ENCODE results near the gene BAG5.
"Not testable (repeated sequence)": the region's sequence is repeated elsewhere in the genome, so short reads cannot be mapped to it uniquely, and the experiment has no call there.

The BAG5 gene

DNA sequence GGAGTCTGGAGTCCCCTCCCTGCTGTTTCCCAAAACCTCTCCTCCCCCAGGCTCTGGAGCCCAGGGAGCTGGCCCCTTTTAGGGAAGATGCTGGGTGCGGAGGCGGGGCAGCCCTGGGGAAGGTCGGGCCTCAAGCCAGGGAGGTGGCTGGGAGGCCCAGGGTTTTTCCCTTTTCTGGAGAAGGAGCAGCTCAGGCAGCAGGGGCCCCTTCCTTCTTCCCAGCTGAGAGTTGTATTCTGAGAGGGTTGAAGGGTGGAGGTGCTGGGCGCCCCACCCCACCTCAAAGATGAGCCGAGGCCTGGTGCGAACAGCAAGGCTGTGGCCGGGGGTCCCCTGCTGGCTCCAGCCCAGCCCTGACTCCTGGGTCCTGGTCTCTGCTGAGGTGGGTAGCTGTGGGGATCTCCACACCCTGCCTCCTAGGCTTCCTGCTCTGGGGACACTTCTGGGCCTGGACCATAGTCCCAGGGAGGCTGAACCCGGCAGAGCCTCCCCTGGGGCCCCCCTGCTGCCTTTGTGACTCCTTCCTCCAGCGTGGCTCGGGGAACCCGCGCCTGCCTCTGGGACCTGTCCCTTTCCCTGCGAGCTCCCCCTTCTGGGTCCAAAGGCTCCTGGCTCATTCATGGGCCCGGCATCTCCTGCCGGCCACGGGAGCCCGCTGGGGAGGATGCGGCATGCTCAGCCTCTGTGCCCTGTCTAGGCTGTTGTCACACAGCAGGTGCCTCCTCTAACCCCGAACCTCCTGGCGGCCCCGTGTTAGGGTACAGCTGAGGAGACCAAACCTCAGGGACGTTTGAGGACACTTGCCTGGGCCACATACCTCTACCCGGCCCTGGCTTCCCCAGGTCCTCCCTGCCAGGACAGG lies 29.1 kb downstream of the BAG5 start:
- DNase-seq = no peak

DNA sequence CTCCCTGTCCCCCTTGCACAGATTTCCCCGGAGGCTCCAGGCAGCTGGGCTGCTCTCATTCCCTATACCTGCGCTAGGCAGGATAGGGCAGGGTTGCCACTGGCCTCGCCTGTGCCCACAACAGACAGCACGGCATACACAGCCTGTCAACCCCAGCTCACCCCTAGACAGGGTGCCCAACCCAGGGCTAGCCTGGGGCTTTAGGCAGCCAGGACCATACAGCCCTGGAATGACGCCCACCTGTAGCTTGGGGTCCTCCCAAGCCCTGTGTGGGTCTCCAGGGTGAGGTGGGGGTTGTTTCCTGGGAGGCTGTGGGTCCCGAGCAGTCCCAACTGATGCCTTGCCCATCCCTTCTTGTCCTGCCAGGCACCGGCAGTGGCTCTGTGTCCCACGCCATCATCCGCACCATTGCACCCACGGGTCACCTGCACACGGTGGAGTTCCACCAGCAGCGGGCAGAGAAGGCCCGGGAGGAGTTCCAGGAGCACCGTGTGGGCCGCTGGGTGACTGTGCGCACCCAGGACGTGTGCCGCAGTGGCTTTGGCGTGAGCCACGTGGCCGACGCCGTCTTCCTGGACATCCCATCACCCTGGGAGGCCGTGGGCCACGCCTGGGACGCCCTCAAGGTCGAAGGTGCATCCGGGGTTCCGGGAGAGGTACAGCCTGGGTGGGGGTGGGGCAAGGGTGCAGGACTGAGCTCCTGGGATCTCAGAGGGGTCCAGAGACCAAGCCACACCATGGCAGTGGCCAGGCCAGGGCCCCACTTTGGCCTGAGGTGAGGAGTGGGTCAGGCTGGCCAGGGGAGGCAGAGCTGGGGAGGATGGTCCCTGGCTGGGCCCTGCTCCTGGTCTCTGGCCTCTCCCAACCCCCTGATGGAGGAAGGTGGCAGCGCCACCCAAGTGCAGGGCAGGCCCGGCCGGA lies 30.0 kb downstream of the BAG5 start:
- DNase-seq = no peak

DNA sequence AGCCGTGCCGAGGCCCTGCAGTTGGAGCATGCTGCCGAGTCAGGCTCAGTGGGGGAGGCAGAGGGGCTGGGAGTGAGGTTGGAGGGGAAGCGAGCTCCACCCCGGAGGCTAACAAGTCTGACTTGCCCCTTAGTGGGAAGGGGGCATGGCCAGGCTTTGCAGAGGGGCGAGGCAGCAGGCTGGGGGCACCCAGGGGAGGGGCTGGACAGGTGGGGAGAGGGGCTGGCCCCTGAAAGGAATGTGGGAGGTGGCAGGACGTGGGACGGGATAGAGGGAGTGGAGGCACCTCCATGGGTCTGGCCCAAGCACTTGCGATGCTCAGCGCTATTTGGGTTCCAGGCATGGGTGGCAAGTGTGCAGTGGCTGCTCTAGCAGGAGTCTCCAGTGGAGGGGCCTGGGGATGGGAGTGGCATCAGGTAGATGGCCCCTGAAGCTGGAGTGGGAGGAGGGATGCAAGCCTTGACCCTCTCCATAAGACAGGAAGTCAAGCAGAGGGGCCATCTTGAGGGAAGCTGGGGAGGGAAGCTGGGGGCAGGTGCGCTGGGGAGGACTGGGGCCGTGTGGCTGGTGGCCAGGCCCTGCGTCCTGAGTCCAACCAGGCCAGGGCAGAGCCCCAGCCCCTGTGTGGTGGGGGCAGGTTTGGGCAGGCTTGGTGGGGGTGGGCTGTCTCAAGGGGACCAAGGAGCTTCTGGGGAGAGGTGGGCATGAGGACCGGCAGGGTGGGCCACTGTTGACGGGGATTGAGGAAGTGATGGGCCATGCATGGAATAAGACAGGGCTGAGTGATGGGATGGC lies 30.8 kb downstream of the BAG5 start:
- no peak for DNase-seq

DNA sequence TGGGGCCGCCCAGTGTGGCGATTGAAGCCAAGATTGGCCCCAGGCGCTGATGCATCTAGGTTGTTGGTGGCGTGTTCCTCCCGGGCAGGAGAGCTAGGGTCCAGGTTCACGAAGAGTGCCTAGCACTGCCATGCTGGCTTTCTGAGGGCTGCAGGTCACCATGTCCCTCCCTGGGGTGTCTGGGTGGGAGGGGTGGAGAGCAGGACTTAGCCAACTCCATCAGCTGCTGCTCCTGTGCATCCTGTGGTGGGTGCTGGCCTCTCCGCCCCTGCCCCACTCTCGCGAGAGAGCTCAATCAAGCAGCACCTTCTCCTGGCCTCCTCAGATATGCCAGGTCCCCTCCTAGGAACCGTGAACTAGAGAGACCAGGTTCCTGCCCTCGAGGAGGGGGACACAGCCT lies 31.6 kb downstream of the BAG5 start:
- no peak for DNase-seq

DNA sequence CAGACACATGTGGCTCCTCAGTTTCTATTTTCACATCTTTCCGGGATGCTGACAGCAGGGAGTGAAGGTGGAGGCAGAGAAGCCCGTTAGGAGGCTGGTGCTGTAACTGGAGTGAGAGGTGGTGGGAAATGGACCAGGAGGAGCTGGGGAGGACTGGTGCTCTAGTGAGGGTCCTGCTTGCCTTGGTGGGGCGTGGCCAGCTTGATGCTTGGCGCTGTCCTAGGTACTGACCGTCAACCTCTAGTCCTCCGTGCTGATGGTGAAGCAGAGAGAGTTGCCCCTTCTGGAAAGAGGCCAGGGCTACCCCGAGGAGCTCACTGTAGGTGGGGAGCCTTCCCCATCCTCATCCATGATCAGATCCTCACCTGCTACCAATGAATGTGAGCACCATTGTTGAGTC lies 32.1 kb downstream of the BAG5 start:
- no peak for DNase-seq

DNA sequence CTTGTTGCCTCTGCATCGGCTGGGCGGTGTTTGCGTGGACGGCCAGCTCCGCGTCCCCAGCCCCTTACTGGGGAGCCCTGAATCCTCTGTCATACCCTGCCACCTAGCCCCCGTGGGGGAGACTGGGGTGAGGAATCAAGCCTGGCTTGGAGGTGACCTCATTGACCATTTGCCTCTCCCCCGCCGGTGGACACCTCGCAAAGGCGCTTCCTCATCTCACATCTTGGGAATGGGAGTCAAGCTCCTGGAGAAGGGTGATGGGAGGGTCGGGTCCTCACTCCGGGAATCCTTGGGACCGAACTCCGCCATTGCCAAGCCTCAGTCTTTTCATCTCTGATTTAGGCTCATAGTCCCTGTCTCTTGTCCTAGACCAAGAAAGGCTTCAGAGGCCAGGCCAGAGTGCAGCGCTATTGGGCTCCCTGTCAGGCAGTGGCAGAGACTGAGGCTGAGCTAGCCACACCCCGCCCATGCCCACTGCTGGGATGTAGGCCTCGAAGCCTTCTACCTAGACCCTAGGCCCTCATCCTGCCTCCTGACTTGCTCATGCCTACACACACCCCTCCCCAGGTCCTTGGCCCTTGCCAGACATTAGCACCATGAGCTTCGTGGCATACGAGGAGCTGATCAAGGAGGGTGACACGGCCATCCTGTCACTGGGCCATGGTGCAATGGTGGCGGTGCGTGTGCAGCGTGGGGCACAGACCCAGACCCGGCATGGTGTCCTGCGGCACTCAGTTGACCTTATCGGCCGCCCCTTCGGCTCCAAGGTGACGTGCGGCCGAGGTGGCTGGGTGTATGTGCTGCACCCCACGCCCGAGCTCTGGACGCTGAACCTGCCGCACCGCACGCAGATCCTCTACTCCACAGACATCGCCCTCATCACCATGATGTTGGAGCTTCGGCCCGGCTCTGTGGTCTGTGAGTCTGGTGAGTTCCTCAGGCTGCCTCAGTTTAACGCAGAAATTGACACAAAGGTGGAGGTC lies 32.8 kb downstream of the BAG5 start:
- no peak for DNase-seq

DNA sequence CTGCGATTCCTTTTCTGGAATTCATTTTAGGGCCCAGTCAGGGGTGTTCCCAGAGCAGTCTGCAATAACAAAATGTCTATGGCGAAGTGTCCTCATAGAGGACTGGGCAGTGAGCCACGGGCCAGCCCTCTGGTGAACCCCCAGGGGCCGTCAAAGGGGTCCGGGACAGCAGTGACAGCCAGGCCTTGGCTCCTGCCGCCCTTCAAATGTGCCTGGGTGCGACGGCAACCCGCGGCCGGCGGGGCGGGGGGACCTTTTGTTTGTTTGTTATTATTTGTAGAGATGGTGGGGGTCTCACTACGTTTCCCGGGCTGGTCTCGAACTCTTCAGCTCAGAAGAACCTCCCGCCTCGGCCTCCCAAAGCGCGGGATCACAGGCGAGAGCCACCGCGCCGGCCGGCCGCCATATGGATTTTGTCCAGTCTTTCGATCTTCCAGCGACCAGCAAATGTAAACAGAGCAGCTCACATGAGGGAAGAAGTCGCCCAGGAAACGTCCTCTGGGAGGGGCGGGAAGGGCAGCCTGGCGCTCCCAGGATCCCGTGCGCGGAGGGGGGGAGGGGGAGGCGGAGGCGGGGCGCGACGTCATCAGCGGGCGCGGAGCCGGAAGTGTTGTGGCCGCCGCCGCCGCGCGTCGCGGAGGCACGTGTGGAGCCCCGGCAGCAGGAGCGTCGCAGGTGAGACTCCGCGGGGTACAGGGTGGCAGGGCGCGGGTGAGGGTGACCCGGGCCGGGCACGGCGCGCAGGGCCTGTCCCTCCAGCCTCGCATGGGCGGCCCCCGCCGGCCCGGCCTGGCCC lies 33.7 kb downstream of the BAG5 start, which contains the start of gene TRMT61A:
TRMT61A (plus strand) TSS at position 610 of the 796 bp plus-strand sequence. CDS start 783 bp downstream, outside the sequence.
- DNase-seq = peak; percentile 88

DNA sequence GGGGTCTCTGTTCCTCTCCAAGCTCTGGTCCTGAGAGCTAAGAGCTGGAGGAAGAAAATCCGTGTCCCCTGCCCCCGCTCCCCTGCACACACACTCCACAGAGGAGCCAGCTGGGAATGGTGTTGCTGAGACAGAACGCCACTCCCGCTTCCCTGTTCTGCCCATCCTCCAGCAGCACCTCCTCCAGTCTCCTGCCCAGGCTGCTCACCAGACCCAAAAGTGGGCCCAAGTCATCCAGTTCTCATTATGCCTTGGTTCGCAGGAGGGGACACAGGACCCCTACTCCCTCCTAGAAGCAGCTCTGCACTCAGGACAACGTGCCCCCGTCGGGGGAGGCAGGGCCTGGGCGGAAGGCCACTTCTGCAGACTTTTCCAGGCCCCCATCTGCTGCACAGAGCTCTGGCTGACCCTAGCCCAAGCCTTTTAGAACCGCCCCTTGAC lies 34.3 kb downstream of the BAG5 start:
- DNase-seq = no peak

DNA sequence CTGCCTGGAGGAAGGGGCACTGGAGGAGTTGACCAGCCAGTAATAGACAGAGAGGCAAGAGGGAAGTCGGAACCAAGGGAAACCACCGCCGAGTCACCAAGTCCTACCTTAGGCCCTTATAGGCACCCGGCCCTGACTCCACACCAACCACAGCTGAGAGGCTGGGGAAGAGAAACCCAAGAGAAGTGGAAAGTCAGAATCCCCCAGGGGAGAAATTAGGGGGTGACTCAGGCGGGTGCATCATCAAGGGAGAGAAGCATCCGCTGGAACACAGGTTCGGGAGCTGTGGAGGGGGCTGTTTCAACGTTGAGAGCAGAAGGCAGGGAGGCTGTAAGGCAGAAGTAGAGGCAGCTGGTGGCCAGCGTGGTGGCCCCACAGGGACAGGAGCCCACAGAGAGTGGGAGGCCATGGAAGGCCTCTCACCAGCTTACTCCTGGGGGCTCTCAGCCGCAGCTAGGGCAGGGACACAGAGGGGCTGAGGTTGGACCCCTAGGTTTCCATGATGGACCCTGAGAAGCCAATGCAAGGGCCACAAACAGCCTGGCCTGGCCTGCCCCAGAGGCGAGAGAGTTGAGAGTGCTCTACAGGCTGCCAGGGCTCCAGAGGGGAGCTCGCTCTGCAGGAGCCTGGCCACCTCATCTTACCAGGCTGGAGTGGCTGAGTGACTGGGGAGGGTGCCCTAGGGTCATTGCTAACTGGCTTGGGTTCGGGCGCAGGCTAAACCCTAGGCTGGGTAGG lies 34.9 kb downstream of the BAG5 start:
- DNase-seq = peak; percentile 18

DNA sequence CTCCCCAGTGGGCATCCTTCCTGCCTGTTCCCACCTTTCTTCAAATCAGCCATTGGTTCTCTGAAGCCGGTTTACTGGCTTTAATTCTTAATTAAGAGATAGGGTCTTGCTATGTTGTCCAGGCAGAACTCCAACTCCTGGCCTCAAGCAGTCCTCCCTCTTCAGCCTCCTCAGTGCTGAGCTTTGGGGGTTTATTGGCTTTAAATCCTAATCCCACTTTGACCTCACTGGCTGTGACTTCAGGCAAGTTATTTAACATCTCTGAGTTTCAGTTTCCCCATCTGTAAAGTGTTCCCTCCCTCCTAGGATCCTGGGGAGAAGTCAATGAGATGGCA lies 35.6 kb downstream of the BAG5 start:
- DNase-seq = no peak

DNA sequence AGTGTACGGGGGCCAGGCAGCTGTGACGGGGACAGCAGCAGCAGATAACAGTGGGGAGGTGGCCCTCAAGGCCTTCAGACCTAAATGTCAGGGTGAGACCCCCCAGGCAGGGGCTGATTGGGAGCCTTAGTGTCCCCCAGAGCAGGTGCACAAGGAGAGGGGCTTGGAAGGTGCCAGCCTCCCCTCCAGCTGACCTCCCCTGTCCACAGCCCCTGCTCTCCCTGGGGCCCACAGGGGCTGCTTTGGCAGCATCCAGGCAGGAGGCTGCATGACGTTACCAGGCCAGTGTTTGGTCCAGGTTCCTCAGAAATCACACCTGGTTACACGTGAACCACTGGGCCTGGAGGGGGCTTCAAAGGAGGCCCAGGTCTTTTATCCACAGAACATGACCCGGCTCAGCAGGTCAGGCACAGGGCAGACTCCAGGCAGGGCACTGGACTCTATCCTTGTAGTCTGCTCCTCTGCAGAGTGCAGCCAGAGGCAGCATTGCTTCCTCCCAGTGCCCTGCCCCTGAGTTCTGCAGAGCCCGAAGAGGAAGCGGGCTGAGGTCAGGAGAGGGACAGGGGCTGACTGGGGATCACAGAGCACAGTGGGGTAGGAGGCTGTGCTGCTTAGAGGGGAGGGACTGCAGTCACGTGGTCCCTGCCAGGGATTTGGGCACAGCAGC lies 36.1 kb downstream of the BAG5 start:
- no peak for DNase-seq

DNA sequence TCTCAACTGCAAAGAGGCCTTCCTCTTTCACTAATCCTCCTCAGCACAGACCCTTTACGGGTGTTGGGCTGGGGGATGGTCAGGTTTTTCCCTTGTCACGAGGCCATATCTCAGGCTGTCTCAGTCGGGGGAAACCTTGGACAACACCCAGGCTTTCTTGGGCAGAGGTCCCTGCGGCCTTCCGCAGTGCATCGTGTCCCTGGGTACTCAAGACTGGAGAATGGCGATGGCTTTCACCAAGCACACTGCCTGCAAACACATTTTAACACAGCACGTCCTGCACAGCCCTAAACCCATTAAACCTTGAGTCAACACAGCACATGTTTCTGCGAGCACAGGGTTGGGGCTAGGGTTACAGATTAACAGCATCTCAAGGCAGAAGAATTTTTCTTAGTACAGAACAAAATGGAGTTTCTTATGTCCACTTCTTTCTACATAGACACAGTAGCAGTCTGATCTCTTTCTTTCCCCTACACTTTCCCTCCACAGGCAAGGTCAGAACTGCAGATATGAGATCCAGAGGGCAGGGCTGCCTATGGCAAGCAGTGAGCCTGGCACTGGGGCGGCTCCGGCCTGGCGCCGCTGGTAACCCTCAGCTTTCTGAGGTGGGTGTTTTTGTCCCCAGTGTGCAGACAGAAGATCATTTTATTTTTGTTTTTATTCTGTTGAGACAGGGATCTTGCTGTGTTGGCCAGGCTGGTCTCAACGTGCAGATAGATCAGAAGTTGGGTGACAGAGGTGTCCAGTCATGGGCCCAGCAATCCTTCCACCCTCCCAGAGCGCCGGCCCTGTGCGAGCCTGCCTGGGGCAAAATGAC lies 36.8 kb downstream of the BAG5 start:
- DNase-seq = not testable (repeated sequence)

DNA sequence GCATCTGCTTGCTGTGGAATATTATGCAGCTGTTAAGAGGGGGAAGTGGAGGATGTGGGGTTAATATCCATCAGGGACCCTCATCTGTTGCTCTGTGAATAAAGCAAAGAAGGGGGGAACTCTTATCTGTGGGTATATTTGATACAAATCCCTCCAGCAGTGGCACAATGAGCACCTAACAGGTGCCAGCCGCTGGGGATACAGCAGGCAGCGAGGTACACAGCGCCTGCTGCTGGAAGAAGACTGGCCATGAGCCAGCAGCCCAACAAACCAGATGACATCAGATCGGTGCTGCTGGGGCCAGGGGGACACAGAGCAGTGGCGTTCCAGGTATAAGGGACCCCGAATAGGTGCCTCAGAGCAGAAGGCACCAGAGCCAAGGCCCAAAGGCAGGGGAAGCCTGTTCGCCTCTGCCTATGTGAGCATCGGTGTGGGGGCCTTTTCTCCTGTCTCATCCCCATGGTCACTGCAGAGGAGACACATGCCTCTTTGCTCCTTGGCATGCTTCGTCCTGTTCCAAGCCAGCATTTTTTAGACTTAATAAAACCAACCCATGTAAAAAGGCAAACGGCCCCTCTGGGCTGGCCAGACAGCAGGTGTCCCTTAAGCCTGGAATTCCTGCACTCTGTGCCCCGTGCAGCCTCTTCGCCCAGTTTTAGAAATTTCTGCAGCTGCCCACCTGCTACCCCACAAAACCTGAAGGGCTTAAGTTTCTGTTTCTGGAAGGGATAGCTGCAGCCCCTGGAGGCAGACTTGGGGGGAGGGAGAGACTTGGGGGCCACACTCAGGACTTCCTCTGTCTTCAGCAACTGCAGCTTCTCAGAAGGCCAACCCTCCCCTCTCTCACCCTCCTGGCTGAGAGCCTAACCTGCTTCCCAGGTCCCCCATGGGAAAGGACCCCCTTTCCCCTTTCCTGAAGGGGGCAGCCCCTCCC lies 38.2 kb downstream of the BAG5 start:
- no peak for DNase-seq

DNA sequence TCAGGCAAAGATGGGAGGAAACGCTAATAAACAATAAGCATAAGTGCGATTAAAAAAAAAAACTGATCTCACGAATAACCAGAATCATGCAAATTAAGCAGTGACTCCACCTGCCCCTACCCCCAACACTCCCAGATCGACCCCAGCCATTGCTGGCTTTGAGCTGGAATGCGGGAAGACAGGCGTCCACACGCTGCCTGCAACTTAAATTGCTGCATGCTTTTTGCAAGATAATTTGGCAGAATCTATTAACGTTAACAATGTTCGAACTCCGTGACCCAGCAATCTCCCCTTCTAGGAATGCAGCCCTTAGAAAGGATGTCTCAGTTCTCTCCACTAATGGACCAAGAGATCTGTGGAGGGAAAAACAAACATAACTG lies 38.9 kb downstream of the BAG5 start:
- no peak for DNase-seq

DNA sequence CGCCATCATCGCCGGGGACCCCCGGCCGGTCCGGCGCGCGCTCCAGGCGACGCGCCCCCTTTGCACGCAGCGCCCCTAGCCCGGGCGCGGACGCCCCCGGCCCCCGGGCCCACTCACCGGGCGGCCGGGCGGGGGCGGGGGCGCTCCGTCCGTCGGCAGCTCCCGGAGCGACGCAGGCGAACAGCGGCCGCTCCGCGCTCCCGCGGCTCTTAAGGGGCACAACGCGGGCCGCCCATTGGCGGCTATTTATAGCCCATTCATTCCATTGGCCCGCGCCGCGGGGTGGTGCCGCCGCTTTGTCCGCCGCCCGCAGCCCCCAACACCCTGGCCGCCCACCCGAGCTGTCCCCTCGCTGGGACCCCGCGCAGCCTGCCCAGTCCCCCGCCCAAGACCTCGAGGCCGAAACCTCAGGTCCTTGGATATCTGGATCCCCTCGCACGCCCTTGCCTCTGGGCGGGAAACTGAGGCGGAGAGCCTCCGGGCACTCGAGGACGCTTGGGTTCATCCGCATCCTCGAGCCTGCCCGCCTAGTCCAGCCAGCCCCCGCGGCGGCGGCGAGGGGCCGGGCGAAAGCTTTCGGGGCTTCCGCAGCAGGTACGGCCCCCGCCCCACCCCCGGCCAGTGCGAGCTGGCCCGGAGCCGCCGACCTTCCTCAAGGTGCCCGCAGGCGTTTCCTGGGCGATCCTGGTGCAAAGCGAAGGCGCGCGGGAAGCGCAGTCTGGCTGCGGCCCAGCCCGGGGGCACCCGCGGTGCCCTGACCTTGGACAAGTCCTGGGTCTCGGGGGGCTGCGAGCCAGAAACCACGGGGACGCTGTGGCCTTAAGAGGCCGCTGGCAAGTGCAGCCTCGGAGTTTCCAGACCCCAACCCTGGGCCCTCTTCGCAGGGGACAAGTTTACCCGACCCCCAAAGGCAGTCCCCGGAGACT lies 39.5 kb downstream of the BAG5 start, which contains the start of gene CKB:
CKB (minus strand) TSS at position 182 of the 926 bp plus-strand sequence. CDS start 337 bp downstream, outside the sequence.
- peak; percentile 79 for DNase-seq

DNA sequence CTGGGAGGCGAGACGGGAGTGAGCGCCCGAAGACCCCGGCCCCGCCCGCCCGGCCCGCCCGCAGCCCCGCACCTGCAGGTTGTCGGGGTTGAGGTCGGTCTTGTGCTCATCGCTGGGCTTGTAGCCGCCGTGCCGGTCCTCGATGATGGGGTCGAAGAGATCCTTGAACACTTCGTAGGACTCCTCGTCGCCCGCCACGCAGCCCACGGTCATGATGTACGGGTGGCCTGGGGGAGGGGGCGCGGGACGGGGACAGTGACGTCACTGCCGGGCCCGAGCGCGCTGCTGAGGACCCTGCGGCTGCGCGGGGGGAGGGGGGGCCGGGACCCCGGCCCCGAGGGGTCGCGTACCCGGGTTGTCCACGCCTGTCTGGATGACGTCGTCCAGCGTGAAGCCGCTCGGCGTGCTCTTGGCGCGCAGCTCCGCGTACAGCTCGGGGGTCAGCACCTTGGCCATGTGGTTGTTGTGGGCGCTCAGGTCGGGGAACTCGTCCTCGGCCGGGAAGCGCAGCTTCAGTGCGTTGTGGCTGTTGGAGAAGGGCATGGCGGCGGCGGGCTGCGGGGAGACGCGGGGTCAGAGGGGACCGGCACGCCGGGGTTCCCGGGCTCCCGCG lies 40.4 kb downstream of the BAG5 start:
- no peak for DNase-seq
